HepG2 (cell line): ENCODE results near the gene NSD2. TPM values are rescaled to one million over a fixed set of nuclear protein-coding genes. Genes with fewer than 3 reads are reported as not detected.
A peak's percentile ranks its signal among the peaks of the same experiment; 100 is the strongest.

Source experiments
- ARID2 ChIP-seq: sonication (generic); formaldehyde crosslinking; IDR thresholded peaks from 2 replicates; pipeline ENCODE4 v1.8.1; 2022; ENCODE audit warnings: mild to moderate bottlenecking, missing genetic modification reagents, borderline replicate concordance
- ARNT ChIP-seq: fragments of 450-650 bp; IDR thresholded peaks from 2 replicates; pipeline ENCODE4 v1.6.1; 2017
- ASH2L ChIP-seq: fragments of 300-600, 200-600 bp; sonication (generic); IDR thresholded peaks from 2 replicates; pipeline ENCODE4 v1.7.0; 2017; ENCODE audit warnings: low read depth, mild to moderate bottlenecking, moderate library complexity, mixed read lengths, low read length; ENCODE audit not compliant: insufficient read length
- CREM ChIP-seq, 2 experiments: sonication (generic) in 1 of 2; formaldehyde crosslinking in 1 of 2; IDR thresholded peaks; 2 replicates each; pipeline versions ENCODE4 v1.4.0 to v1.6.1; 2016 to 2020; ENCODE audit warnings: antibody characterized with exemption in 1 of 2, mild to moderate bottlenecking in 1 of 2, missing genetic modification reagents in 1 of 2
- GFI1 ChIP-seq: sonication (generic); formaldehyde crosslinking; IDR thresholded peaks from 2 replicates; pipeline ENCODE4 v1.5.0; 2020; ENCODE audit warnings: missing genetic modification reagents, mild to moderate bottlenecking, borderline replicate concordance
- GPN1 ChIP-seq: sonication (generic); formaldehyde crosslinking; IDR thresholded peaks from 2 replicates; pipeline ENCODE4 v1.5.1; 2020; ENCODE audit warnings: missing genetic modification reagents, borderline replicate concordance
- HDAC6 ChIP-seq: fragments of 200-600 bp; sonication (generic); IDR thresholded peaks from 2 replicates; pipeline ENCODE4 v1.7.0; 2017; ENCODE audit warnings: mild to moderate bottlenecking, antibody characterized with exemption, low read length, low read depth
- HOMEZ ChIP-seq: IDR thresholded peaks from 2 replicates; pipeline ENCODE4 v1.6.1; 2016; ENCODE audit warnings: low read depth
- MAF1 ChIP-seq: sonication (generic); formaldehyde crosslinking; IDR thresholded peaks from 2 replicates; pipeline ENCODE4 v1.5.0; 2020; ENCODE audit warnings: missing genetic modification reagents, borderline replicate concordance
- RFXAP ChIP-seq: sonication (generic); formaldehyde crosslinking; IDR thresholded peaks from 2 replicates; pipeline ENCODE4 v1.4.0; 2020; ENCODE audit warnings: missing genetic modification reagents, borderline replicate concordance
- SIX4 ChIP-seq: sonication (generic); formaldehyde crosslinking; IDR thresholded peaks from 2 replicates; pipeline ENCODE4 v1.4.0; 2020; ENCODE audit warnings: missing genetic modification reagents
- TAF15 ChIP-seq: fragments of 200-400 bp; formaldehyde crosslinking; IDR thresholded peaks from one replicate; pipeline ENCODE4 v1.6.1; 2018; ENCODE audit warnings: mild to moderate bottlenecking, low read depth, low read length; ENCODE audit not compliant: poor library complexity, severe bottlenecking
- THYN1 ChIP-seq: sonication (generic); formaldehyde crosslinking; IDR thresholded peaks from 2 replicates; pipeline ENCODE4 v1.8.1; 2023; ENCODE audit warnings: low read depth, mild to moderate bottlenecking, moderate library complexity, missing genetic modification reagents, borderline replicate concordance
- TSC22D2 ChIP-seq: sonication (generic); formaldehyde crosslinking; IDR thresholded peaks from 2 replicates; pipeline ENCODE4 v1.5.1; 2020; ENCODE audit warnings: missing genetic modification reagents, mild to moderate bottlenecking, borderline replicate concordance
- ZFP82 ChIP-seq: sonication (generic); formaldehyde crosslinking; IDR thresholded peaks from 2 replicates; pipeline ENCODE4 v1.5.1; 2020; ENCODE audit warnings: mild to moderate bottlenecking, missing genetic modification reagents, borderline replicate concordance
- ZNF207 ChIP-seq: fragments of 450-650 bp; IDR thresholded peaks from 2 replicates; pipeline ENCODE4 v1.6.1; 2016; ENCODE audit warnings: antibody characterized with exemption, borderline replicate concordance
- ZNF253 ChIP-seq: sonication (generic); formaldehyde crosslinking; IDR thresholded peaks from 2 replicates; pipeline ENCODE4 v1.8.0; 2022; ENCODE audit warnings: mild to moderate bottlenecking, missing genetic modification reagents, borderline replicate concordance
- ZNF552 ChIP-seq: sonication (generic); formaldehyde crosslinking; IDR thresholded peaks from 2 replicates; pipeline ENCODE4 v1.9.0; 2022; ENCODE audit warnings: missing genetic modification reagents, mild to moderate bottlenecking, borderline replicate concordance
- ZNF883 ChIP-seq: sonication (generic); formaldehyde crosslinking; IDR thresholded peaks from 2 replicates; pipeline ENCODE4 v1.5.1; 2020; ENCODE audit warnings: mild to moderate bottlenecking, missing genetic modification reagents; ENCODE audit errors: not compliant biosample characterization
- polyA plus RNA-seq, 8 experiments: library from polyadenylated mRNA; depleted of rRNA in 3 of 8; stranded (reverse) in 7 of 8; unstranded in 1 of 8; fragments of >200 nt; fragmentation: Illumina TruSeq in 4 of 8; extraction: Trizol in 4 of 8; gene quantifications; 2 replicates each; pipeline versions ENCODE4 v1.2.1 to v1.2.3, GENCODE V29; 2011 to 2016; ENCODE audit warnings: low read depth in 4 of 8, missing spikeins in 1 of 8, mixed read lengths in 1 of 8; ENCODE audit not compliant: insufficient read depth in 1 of 8
- total RNA-seq, 5 experiments: library from RNA; depleted of rRNA; stranded (reverse); fragments of >200 nt; fragmentation: Illumina TruSeq; extraction: Trizol; gene quantifications; 2 replicates each; pipeline ENCODE4 v1.2.3, GENCODE V29; 2016; ENCODE audit warnings: low read depth in 1 of 5
- TF ChIP-seq, protein P1 (sequence below): sonication (generic); formaldehyde crosslinking; IDR thresholded peaks from 2 replicates; pipeline ENCODE4 v1.5.0; 2020; ENCODE audit warnings: missing genetic modification reagents
- TF ChIP-seq, protein P2 (sequence below): sonication (generic); formaldehyde crosslinking; IDR thresholded peaks from 2 replicates; pipeline ENCODE4 v1.8.0; 2022; ENCODE audit warnings: missing genetic modification reagents, mild to moderate bottlenecking, borderline replicate concordance

NSD2 gene
- total and polyA plus RNA-seq, 2 of the 13 experiments (the other 11 are each of a cell fraction or from before 2014, with no cell fraction given) = 22.0 to 65.9 TPM

GRCh38 chr4:1864076-1865008, 6.9 kb upstream of the NSD2 start (continued):
- TF ChIP-seq GFI1 (CRISPR knock-in tag) (no peak), ZNF207 (no peak), RFXAP (no peak), TAF15 (no peak), HOMEZ (CRISPR knock-in tag) (no peak), CREM (IDR thresholded peaks at IDR 0.05) (peak; percentile 24; the same call in 1 of the 2 replicates), CREM (CRISPR knock-in tag; IDR thresholded peaks at IDR 0.05) (no peak), ZFP82 (CRISPR knock-in tag) (no peak), THYN1 (no peak), TSC22D2 (CRISPR knock-in tag) (no peak), ARID2 (CRISPR knock-in tag) (no peak), ASH2L (no peak), SIX4 (CRISPR knock-in tag) (no peak), HDAC6 (no peak), ZNF253 (no peak), ZNF883 (peak; percentile 6), MAF1 (no peak), ARNT (no peak), GPN1 (no peak), ZNF552 (no peak)
- TF ChIP-seq, protein P1, sequence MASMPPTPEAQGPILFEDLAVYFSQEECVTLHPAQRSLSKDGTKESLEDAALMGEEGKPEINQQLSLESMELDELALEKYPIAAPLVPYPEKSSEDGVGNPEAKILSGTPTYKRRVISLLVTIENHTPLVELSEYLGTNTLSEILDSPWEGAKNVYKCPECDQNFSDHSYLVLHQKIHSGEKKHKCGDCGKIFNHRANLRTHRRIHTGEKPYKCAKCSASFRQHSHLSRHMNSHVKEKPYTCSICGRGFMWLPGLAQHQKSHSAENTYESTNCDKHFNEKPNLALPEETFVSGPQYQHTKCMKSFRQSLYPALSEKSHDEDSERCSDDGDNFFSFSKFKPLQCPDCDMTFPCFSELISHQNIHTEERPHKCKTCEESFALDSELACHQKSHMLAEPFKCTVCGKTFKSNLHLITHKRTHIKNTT (CRISPR knock-in tag) = no peak
- TF ChIP-seq, protein P2, sequence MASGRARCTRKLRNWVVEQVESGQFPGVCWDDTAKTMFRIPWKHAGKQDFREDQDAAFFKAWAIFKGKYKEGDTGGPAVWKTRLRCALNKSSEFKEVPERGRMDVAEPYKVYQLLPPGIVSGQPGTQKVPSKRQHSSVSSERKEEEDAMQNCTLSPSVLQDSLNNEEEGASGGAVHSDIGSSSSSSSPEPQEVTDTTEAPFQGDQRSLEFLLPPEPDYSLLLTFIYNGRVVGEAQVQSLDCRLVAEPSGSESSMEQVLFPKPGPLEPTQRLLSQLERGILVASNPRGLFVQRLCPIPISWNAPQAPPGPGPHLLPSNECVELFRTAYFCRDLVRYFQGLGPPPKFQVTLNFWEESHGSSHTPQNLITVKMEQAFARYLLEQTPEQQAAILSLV = no peak
